Body of pancreas (tissue), 4 donors: ENCODE measurements around the gene EHBP1.

Experiments
- POLR2A ChIP-seq, 3 donors: fragments of 450-650 bp; IDR thresholded peaks; one replicate each; pipeline ENCODE4 v1.6.1; 2016; ENCODE audit warnings: antibody characterized with exemption in 3 of 3, mild to moderate bottlenecking in 2 of 3
- TF ChIP-seq, protein P1 (sequence below), 7 experiments: fragments of 450-650 bp in 4 of 7; fragments of 200-600 bp in 3 of 7; sonication (generic) in 3 of 7; IDR thresholded peaks; one replicate each; pipeline ENCODE4 v1.5.1; 2016 to 2019; ENCODE audit warnings: antibody characterized with exemption in 7 of 7

DNA sequence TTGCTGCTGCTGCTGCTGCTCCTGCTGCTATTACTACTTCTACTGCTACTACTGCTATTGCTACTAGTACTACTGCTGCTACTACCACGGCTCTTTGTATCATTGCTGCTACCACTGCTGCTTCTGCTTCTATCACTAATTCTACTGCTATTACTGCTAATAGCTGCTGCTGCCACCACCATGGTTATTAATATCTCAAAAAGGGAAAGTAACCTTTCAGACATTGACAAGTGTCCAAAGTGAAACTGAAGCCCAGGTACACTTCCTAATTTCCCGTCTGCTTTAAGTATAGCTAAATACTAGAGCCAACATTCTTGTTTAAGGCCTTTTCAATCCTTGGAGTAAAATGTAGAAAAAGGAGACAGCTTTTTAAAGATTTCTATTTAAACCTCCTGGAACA, 45.4 kb upstream of the EHBP1 start:
- TF ChIP-seq, protein P1, sequence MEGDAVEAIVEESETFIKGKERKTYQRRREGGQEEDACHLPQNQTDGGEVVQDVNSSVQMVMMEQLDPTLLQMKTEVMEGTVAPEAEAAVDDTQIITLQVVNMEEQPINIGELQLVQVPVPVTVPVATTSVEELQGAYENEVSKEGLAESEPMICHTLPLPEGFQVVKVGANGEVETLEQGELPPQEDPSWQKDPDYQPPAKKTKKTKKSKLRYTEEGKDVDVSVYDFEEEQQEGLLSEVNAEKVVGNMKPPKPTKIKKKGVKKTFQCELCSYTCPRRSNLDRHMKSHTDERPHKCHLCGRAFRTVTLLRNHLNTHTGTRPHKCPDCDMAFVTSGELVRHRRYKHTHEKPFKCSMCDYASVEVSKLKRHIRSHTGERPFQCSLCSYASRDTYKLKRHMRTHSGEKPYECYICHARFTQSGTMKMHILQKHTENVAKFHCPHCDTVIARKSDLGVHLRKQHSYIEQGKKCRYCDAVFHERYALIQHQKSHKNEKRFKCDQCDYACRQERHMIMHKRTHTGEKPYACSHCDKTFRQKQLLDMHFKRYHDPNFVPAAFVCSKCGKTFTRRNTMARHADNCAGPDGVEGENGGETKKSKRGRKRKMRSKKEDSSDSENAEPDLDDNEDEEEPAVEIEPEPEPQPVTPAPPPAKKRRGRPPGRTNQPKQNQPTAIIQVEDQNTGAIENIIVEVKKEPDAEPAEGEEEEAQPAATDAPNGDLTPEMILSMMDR (IDR thresholded peaks at IDR 0.05) = no peak
- no peak for TF ChIP-seq POLR2A (IDR thresholded peaks at IDR 0.05)
